ENCODE data around the gene SMIM32. TPM values are rescaled to one million over a fixed set of nuclear protein-coding genes. Genes with fewer than 3 reads are reported as not detected.

SMIM32 gene
- polyA plus RNA-seq (2012; ENCODE audit: insufficient read length, low read depth), result not detected

- no peak for TF ChIP-seq FOXP2 (optimal IDR thresholded peaks at IDR 0.05; ENCODE audit: borderline replicate concordance, extremely low read depth, extremely low read length, insufficient read depth)
- TF ChIP-seq POLR2AphosphoS5 (IDR thresholded peaks at IDR 0.05; ENCODE audit: low read depth, low read length), result no peak
- TF ChIP-seq, protein P1, sequence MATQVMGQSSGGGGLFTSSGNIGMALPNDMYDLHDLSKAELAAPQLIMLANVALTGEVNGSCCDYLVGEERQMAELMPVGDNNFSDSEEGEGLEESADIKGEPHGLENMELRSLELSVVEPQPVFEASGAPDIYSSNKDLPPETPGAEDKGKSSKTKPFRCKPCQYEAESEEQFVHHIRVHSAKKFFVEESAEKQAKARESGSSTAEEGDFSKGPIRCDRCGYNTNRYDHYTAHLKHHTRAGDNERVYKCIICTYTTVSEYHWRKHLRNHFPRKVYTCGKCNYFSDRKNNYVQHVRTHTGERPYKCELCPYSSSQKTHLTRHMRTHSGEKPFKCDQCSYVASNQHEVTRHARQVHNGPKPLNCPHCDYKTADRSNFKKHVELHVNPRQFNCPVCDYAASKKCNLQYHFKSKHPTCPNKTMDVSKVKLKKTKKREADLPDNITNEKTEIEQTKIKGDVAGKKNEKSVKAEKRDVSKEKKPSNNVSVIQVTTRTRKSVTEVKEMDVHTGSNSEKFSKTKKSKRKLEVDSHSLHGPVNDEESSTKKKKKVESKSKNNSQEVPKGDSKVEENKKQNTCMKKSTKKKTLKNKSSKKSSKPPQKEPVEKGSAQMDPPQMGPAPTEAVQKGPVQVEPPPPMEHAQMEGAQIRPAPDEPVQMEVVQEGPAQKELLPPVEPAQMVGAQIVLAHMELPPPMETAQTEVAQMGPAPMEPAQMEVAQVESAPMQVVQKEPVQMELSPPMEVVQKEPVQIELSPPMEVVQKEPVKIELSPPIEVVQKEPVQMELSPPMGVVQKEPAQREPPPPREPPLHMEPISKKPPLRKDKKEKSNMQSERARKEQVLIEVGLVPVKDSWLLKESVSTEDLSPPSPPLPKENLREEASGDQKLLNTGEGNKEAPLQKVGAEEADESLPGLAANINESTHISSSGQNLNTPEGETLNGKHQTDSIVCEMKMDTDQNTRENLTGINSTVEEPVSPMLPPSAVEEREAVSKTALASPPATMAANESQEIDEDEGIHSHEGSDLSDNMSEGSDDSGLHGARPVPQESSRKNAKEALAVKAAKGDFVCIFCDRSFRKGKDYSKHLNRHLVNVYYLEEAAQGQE (IDR thresholded peaks at IDR 0.05; ENCODE audit: insufficient read depth in 1 of 2, low read depth in 2 of 2, low read length in 2 of 2), result no peak
- TF ChIP-seq TAF1 (IDR thresholded peaks at IDR 0.05; ENCODE audit: borderline replicate concordance, insufficient read depth, low read length), result no peak
- TF ChIP-seq SIN3A (IDR thresholded peaks at IDR 0.05; ENCODE audit: borderline replicate concordance, insufficient read depth, low read length), result no peak
Observed at GRCh38 chr5:136192526-136193321, at the start of gene SMIM32. TSS of gene SMIM32 (minus strand) at chr5:136193162. CDS start at chr5:136192524, 638 bp downstream.

GRCh38 chr5:136242611-136243010 is 49.6 kb upstream of the SMIM32 start:
- TF ChIP-seq FOXP2 (optimal IDR thresholded peaks at IDR 0.05; ENCODE audit: borderline replicate concordance, extremely low read depth, extremely low read length, insufficient read depth), result no peak
- no peak for TF ChIP-seq SIN3A (IDR thresholded peaks at IDR 0.05; ENCODE audit: borderline replicate concordance, insufficient read depth, low read length)
- TF ChIP-seq POLR2AphosphoS5 (IDR thresholded peaks at IDR 0.05; ENCODE audit: low read depth, low read length), result no peak
- TF ChIP-seq, protein P1 (IDR thresholded peaks at IDR 0.05; ENCODE audit: insufficient read depth in 1 of 2, low read depth in 2 of 2, low read length in 2 of 2), result no peak
- TF ChIP-seq TAF1 (IDR thresholded peaks at IDR 0.05; ENCODE audit: borderline replicate concordance, insufficient read depth, low read length), result no peak

- no peak for TF ChIP-seq SIN3A (IDR thresholded peaks at IDR 0.05; ENCODE audit: borderline replicate concordance, insufficient read depth, low read length)
- TF ChIP-seq TAF1 (IDR thresholded peaks at IDR 0.05; ENCODE audit: borderline replicate concordance, insufficient read depth, low read length), result no peak
- no peak for TF ChIP-seq FOXP2 (optimal IDR thresholded peaks at IDR 0.05; ENCODE audit: borderline replicate concordance, extremely low read depth, extremely low read length, insufficient read depth)
- TF ChIP-seq, protein P1 (IDR thresholded peaks at IDR 0.05; ENCODE audit: insufficient read depth in 1 of 2, low read depth in 2 of 2, low read length in 2 of 2), result no peak
- no peak for TF ChIP-seq POLR2AphosphoS5 (IDR thresholded peaks at IDR 0.05; ENCODE audit: low read depth, low read length)
Observed at GRCh38 chr5:136242136-136242535, 49.2 kb upstream of the SMIM32 start.

DNA sequence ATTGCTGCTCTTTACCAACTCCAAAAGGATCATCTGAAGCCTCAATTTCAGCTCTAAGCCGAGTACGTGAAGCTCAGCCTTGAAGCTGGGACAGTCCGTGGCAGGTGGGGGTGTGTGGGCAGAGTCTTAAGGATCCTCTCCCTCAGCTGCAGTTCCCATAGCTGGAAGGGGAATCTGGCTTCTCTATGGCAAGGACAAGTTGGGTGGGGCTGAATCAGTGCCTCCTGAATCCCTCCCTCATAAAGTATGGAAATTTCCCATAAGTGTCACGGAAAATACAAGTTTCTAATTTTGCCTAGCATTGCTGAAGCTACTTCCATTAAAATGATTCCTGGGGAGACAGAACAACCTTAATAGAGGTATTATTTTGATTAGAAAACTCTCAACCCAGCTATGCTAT is 47.9 kb upstream of the SMIM32 start:
- no peak for TF ChIP-seq FOXP2 (optimal IDR thresholded peaks at IDR 0.05; ENCODE audit: borderline replicate concordance, extremely low read depth, extremely low read length, insufficient read depth)
- TF ChIP-seq SIN3A (IDR thresholded peaks at IDR 0.05; ENCODE audit: borderline replicate concordance, insufficient read depth, low read length), result no peak
- no peak for TF ChIP-seq TAF1 (IDR thresholded peaks at IDR 0.05; ENCODE audit: borderline replicate concordance, insufficient read depth, low read length)
- TF ChIP-seq, protein P1 (IDR thresholded peaks at IDR 0.05; ENCODE audit: insufficient read depth in 1 of 2, low read depth in 2 of 2, low read length in 2 of 2), result no peak
- no peak for TF ChIP-seq POLR2AphosphoS5 (IDR thresholded peaks at IDR 0.05; ENCODE audit: low read depth, low read length)

All from PFSK-1 (cell line).